22Rv1 (cell line): ENCODE data around the gene SETBP1.

Source experiments
- H3K27ac ChIP-seq: fragments of 450-650 bp; 2 replicates; pipeline ENCODE4 v1.5.1; 2017
- CTCF ChIP-seq: fragments of 450-650 bp; IDR thresholded peaks from 2 replicates; pipeline ENCODE4 v1.5.1; 2017; ENCODE audit warnings: mild to moderate bottlenecking
- ZFX ChIP-seq: fragments of 450-650 bp; IDR thresholded peaks from 2 replicates; pipeline ENCODE4 v1.6.1; 2017; ENCODE audit warnings: antibody characterized with exemption, borderline replicate concordance

SETBP1 gene

GRCh38 chr18:44881461-44882162, 200.9 kb downstream of the SETBP1 start:
- no peak for TF ChIP-seq ZFX
- no peak for TF ChIP-seq CTCF
- no peak overlapping the region for H3K27ac ChIP-seq

GRCh38 chr18:44882163-44882868, 201.6 kb downstream of the SETBP1 start:
- H3K27ac ChIP-seq: no peak overlapping the region
- no peak for TF ChIP-seq CTCF

- no peak for TF ChIP-seq CTCF
- no peak overlapping the region for H3K27ac ChIP-seq
Measured at GRCh38 chr18:44883671-44884070, 203.0 kb downstream of the SETBP1 start.

- no peak overlapping the region for H3K27ac ChIP-seq
- TF ChIP-seq ZFX: no peak
- no peak for TF ChIP-seq CTCF
Measured at GRCh38 chr18:44884431-44884830, 203.7 kb downstream of the SETBP1 start.

GRCh38 chr18:44885507-44885906, 204.8 kb downstream of the SETBP1 start:
- H3K27ac ChIP-seq: no peak overlapping the region
- TF ChIP-seq ZFX: no peak

- TF ChIP-seq ZFX (no peak), CTCF (no peak)
- H3K27ac ChIP-seq: no peak overlapping the region
Measured at GRCh38 chr18:44887227-44887631, 206.5 kb downstream of the SETBP1 start.

- no peak overlapping the region for H3K27ac ChIP-seq
- TF ChIP-seq CTCF (no peak), ZFX (no peak)
Measured at GRCh38 chr18:44889111-44889510, 208.4 kb downstream of the SETBP1 start.
